CD4-positive, alpha-beta T cell treated with Interleukin-4 for 1 hour (primary cell): ENCODE data around the gene SLC25A12.
"Not testable (repeated sequence)": the region's sequence is repeated elsewhere in the genome, so short reads cannot be mapped to it uniquely, and the experiment has no call there.

Experiments
- DNase-seq, 2 donors: peaks; one replicate each; pipeline ENCODE4 v3.0.0-alpha.2; 2020 to 2022

Gene SLC25A12

DNA sequence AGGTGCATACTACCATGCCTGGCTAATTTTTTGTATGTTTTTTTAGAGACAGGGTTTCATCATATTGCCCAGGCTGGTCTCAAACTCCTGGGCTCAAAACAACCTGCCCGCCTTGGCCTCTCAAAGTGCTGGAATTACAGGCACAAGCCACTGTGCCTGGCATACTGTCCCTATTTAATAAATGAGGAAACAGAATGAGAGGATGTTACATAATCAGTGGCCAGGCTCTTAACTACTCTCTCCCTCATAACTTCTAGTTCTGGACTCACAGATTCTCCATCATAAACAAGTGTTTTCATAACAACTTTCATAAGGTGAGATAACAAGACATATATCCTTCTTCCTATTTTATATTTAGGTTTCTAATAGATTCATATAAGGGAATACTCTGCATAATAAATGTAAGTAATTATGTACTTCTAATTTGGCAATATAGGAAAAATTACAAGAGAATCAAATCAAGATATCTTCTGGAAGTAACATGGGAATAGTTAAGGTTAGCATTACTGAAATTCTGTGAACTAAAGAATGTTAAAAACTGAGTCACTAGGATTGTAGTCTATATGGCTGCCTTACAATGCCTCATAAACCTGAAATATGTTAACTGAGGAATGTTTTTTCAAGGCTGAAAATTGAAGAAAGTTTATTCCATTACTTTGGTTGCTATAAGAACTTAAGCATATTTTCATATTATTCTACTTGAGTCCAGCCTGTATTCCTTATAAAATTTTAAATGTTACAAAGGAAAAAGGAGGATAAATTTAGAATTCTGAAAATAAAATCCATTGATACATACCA lies 71.3 kb downstream of the SLC25A12 start:
- DNase-seq, result no peak

GRCh38 chr2:171819453-171819852 lies 74.6 kb downstream of the SLC25A12 start:
- no peak for DNase-seq

- DNase-seq, result no peak
Observed at GRCh38 chr2:171814883-171815282, 79.2 kb downstream of the SLC25A12 start.

DNA sequence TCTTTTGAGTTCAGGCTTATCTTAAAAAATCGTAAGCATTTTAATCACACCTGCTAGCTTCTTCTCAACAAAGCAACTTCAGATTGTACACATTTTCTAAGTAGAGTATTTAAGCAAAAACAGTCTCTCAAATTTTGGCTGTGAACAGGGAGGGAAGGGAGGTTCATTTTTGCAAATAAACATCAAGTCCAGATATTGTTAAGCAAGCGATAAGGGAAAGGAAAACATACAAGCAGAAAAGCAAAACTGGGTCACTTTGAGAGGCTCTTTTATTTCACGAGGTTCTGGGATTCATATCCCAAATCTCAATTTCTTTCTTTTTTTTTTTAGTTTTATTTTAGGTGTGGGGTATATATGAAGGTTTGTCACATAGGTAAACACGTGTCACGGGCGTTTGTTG lies 79.9 kb downstream of the SLC25A12 start:
- no peak for DNase-seq

- no peak for DNase-seq
Observed at GRCh38 chr2:171813729-171814128, 80.3 kb downstream of the SLC25A12 start.

- no peak for DNase-seq
Observed at GRCh38 chr2:171813126-171813525, 80.9 kb downstream of the SLC25A12 start.

DNA sequence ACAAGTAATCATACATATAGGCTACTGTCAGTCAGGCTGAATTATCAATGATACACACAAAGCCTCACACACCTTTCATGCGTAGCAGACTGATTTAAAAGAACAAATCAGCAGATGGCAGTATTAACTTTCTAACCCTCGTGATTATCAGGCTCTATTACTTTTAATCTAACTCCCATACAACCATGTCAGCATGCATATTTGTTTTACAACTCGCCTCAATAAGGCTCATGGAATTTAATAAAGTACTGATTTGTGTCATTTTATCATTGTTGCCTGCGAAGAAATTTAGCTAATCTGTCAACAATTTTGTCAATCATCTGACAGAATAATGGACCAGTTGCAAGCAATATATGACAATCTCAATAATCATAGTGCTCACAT lies 82.8 kb downstream of the SLC25A12 start:
- DNase-seq, result peak in 1 of 2 donors; percentile 33

- no peak for DNase-seq
Observed at GRCh38 chr2:171810422-171811244, 83.4 kb downstream of the SLC25A12 start.

GRCh38 chr2:171808885-171809284 lies 85.2 kb downstream of the SLC25A12 start:
- DNase-seq, result not testable (repeated sequence)

DNA sequence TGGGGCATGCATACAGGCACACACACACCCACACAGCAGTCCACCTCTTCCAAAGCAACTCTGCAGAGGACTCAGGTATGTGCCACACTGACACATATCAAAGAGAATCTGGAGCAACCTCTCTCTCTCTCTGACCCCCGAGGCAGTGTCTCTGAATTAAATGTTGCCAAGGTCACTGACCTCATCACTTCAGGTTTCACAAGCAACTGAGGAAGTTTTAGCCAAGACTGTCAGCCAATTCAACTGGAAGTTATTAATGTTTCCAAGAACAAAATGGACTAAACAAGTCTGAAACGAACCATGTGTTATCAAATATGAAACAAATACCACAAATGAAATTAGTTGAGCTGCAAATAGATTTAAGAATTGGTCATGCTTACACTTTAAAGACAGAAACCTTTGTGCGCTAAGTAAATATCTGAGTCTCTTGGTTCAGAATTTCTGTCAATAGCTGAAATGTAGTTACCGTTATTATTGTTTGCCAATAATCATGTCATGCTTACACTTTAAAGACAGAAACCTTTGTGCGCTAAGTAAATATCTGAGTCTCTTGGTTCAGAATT lies 86.1 kb downstream of the SLC25A12 start:
- DNase-seq, result no peak

DNA sequence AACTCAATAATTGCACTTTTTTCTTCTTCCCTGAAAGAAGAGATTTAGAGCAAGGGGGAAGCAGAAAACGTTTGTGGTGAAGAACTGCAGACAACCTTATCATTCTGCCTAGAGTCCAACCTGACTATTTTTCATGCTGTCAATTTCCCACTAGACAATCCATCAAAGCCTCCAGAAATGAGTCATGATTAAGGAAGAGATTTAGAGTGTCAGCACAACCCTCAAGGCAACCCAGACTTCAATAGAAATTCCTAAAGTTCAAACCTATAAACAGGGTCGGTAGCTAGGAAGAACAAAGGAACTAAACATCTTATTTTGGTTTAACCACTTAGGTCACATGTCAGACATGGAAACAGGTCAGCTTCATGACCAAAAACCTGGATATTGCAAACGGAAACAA lies 86.9 kb downstream of the SLC25A12 start:
- no peak for DNase-seq

GRCh38 chr2:171804456-171804855 lies 89.6 kb downstream of the SLC25A12 start:
- no peak for DNase-seq

- DNase-seq, result no peak
Observed at GRCh38 chr2:171803757-171804156, 90.3 kb downstream of the SLC25A12 start.

- no peak for DNase-seq
Observed at GRCh38 chr2:171800639-171801038, 93.4 kb downstream of the SLC25A12 start.

DNA sequence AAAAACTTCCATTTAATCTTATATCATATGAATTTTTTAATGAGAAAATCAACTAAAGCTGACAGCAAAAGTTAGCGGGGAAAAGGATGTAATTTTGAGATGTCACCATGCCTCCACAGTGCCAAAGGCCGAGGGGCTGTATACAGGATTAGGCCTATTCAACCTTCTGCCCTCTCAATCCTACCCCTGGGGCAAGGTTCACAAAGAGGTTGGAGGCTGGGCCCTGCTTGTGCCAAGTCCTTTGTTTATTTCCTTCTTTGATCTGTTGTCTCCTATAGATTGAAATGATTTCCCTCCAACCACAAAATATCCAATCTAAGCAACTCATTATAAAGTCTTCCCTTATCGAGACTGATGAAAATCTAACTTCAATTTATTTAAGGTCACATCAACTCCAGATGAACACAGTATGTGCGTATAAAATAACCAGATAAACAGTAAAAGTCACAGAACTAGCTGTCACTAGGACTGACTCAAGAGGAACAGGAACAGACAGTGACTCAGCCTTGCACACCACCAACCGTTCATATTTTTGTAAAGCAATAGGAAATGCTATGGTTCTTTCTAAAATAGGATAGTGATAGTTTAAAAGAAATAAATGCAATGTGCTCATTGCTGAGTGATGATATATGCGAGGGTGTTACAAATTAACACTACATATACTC lies 95.8 kb downstream of the SLC25A12 start:
- no peak for DNase-seq

- no peak for DNase-seq
Observed at GRCh38 chr2:171794918-171795317, 99.1 kb downstream of the SLC25A12 start.

- DNase-seq, result no peak
Observed at GRCh38 chr2:171793691-171794678, 100.1 kb downstream of the SLC25A12 start.

DNA sequence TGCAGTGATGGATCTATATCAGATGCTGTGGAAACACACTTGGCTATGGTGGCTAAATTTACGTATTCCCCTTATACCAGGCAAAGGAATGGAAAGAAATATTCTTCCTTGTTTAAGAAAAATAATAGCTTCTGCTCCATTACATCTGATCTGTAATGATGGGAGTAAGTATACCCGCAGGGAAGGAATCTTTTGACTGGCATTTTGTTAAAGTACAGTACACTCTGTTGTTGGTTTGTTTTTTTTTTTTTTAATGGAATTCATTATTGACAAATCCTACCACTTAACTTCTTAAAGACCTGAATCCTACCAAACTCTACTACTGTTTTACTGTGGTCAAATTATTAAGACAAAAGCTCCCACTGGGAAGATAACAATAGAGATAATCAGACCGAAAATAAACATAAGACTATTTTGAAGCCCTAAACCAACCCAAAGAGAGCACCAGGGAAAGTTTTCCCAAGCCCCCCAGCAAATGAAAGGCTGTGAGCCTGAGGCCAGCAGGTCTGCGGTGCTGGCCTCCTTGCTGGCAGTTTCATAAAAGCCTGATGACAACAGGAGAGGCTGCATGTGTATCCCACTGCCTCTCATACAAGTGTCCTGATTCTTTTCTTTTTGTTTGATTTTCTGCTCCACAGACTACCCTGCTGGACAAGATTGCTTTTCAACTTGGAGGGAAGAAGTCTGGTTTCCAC lies 101.0 kb downstream of the SLC25A12 start:
- no peak for DNase-seq

DNA sequence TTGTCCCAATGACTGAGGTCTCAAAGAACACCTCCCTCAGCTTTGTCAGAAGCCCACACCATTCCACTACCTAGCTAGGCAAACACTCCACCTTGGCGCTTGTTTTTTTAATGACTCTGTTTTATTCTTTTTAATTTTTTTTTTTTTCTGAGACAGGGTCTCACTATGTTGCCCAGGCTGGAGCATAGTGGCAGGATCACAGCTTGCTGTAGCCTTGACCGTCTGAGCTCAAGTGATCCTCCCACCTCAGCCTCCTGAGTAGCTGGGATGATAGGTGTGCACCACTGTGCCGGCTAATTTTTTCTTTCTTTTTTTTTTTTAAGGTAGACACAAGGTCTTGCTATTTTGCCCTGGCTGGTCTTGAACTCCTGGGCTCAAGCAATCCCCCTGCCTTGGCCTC lies 101.9 kb downstream of the SLC25A12 start:
- no peak for DNase-seq

DNA sequence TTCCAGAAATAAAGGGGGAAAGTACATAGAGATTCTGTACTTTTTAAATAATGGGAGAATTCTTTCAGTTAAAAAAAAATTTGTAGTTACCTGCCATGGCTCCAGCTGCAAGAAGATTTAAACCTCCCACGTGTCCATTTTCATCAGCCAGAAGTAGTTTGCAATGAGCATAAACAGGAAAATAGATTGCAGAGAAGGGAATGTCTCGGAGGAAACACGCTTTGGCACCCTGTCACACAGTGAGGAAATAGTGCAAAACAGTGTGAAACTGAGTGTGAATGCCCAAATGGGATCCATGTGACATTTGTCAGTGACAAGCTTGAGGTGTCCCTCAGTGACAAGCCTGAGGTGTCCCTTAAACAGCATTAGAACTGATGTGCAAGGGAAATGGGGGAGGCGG lies 102.7 kb downstream of the SLC25A12 start:
- no peak for DNase-seq

DNA sequence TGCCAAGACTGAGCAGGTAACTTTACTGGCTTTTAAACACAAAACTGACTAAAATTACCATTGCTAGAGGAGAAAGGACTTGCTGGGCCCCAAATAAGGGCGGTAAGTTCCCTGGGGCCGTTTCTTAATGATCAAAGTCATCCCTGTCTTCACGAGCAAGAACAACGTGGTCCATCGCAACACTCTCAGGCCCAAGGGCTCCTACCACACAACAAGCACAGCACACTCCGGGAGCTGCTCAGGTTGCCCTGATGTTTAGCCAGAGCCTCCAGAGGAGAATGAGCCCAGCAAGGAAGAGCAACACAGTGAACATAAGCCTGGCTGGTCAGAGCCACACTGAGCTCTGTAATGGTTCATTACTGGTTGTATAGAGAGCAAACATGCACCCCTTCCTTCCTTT lies 104.1 kb downstream of the SLC25A12 start:
- DNase-seq, result no peak
